ENCODE measurements around the gene MESD.

MESD gene

DNA sequence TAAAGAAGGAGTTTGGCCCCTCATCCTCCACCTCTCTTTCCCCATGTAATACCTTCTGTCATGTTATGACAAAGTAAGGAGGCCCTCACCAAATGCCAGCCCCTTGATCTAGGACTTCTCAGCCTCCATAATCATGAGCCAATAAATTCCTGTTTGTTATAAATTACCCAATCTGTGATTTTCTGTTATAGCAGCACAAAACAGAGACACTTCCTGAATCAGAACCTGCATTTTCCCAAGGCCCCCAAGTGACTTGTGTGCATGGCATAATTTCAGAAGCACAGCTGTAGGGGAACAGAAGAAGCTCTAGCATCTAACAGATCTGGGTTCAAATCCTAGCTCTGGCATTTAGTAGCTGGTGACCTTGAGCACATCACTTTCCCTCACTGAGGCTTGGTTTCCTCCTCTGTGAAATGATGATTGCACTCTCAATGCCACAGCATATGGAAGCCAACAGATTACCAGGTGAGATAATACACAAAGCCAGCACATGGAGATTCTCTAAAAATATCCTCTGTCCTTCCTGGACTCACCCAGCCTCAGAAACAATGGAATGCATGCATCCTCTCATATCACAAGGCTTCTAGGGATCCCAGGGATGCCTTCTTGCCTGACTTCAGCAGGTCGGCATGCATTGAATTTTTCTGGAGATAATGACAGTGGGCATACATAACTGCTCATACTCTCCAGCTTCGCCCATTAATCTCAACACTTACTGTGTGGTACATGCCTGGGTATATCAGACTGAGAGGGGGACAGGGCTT lies 37.4 kb upstream of the MESD start:
- peaks cover 24% of the 10 kb centered on the region for H3K4me1 ChIP-seq (ENCODE audit: insufficient read depth, low read length)

DNA sequence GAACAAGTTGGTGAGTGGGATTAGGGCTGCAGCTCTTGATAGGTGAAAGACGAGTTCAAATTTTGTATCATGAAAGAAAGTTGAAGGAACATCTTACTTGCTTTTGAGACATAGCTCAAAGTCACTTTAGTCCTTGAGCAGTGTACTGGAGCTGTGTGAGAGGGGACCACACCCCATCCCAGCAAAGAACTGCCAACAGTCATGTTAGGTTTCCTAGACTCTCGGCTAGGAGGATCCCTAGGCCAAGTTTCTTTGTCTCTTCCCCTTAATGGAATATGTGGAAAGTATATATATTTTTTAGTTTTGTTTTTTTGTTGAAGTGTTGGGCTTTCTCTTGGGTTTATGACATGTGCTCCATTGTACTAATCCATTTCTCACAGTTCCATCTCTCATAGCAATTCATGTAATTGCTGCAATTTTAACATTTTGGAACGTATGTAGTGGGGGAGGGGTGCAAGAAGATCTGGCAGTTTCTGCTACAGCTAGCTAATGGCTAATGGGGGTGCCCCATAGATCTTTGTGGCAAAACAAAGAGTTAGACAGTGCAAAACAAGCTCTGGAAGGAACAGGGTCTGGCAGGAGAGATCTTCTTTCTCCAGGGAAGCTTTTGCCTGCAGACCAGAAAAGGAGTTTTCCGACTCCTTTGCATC lies 36.2 kb upstream of the MESD start:
- no peaks in the 10 kb centered on the region for H3K36me3 ChIP-seq (ENCODE audit: insufficient read depth, low read length)

More for the DNA sequence above, 37.4 kb upstream of the MESD start:
- 100% methylated on average over 1 of the region's 2 CpGs for WGBS
- Histone ChIP-seq H3K4me3 (ENCODE audit: low read length) (no peak overlapping the region), H3K9ac (ENCODE audit: low read depth, low read length) (no peak overlapping the region), H3K36me3 (ENCODE audit: insufficient read depth, low read length) (no peaks in the 10 kb centered on the region), H3K27ac (ENCODE audit: low read depth, low read length) (no peak overlapping the region), H3K27me3 (ENCODE audit: insufficient read depth, low read length) (no peaks in the 10 kb centered on the region), H3K9me3 (ENCODE audit: insufficient read depth, low read depth, low read length) (no peaks in the 10 kb centered on the region; the same call in 1 of the 2 replicates)

DNA sequence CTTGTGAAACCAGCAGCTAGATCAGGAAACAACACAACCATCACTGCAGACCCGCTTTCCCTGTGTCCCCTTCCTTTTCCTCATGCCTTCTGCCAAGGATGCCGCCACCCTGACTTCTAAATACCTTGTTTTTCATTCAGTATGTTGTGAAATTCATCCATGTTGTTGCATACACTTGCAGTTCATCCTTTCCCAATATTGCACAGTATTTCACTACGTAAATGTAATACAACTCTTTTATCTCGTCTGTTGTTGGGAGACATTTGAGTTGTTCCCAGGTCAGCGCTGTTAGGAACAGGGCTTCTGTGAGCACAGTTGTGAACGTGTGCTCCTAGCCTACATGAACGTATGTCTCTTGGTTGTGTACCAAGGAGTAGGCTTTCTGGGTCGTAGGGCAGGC lies 35.3 kb upstream of the MESD start:
- Histone ChIP-seq H3K4me3 (ENCODE audit: low read length) (no peak overlapping the region), H3K27me3 (ENCODE audit: insufficient read depth, low read length) (no peaks in the 10 kb centered on the region), H3K4me1 (ENCODE audit: insufficient read depth, low read length) (peaks cover 24% of the 10 kb centered on the region), H3K36me3 (ENCODE audit: insufficient read depth, low read length) (no peaks in the 10 kb centered on the region), H3K9ac (ENCODE audit: low read depth, low read length) (no peak overlapping the region), H3K27ac (ENCODE audit: low read depth, low read length) (no peak overlapping the region), H3K9me3 (ENCODE audit: insufficient read depth, low read depth, low read length) (no peaks in the 10 kb centered on the region; the same call in 1 of the 2 replicates)
- 91% methylated on average over 8 of the region's 8 CpGs for WGBS

More for the DNA sequence above, 36.2 kb upstream of the MESD start:
- Histone ChIP-seq H3K4me3 (ENCODE audit: low read length) (no peak overlapping the region), H3K4me1 (ENCODE audit: insufficient read depth, low read length) (peaks cover 24% of the 10 kb centered on the region), H3K9me3 (ENCODE audit: insufficient read depth, low read depth, low read length) (no peaks in the 10 kb centered on the region; the same call in 1 of the 2 replicates), H3K27me3 (ENCODE audit: insufficient read depth, low read length) (no peaks in the 10 kb centered on the region), H3K27ac (ENCODE audit: low read depth, low read length) (no peak overlapping the region), H3K9ac (ENCODE audit: low read depth, low read length) (no peak overlapping the region)
- WGBS = 92% methylated on average over 4 of the region's 4 CpGs

DNA sequence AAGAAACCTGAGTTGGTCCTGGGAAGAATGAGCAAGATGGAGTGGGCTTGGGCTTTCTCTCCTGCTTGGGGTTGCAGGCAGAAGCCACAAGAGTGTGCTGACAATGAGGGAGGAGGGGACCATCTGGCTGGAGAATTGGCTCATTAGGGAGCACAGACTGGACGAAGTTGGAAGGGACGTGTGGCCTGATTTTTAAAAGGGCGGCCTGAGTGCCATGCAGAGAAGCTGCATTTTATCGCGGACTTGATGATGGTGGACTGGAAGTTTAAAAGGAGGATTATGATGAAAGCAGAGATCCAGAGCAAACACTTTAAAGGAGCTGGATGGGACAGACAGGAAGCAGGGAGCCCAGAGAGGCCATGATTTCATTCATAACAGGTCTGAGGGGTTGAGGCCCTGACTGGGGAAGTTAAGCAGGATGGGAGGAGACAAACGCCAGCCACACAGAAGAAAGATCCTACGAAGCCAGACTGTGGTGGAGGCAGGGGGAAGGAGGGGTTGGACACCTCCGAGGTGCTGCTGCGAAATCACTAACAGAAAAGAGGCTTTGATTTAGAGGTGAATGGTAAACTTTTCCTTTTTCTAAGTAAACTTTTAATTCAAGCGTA lies 34.8 kb upstream of the MESD start:
- WGBS = 86% methylated on average over 10 of the region's 10 CpGs
- Histone ChIP-seq H3K9ac (ENCODE audit: low read depth, low read length) (no peak overlapping the region), H3K27ac (ENCODE audit: low read depth, low read length) (no peak overlapping the region), H3K9me3 (ENCODE audit: insufficient read depth, low read depth, low read length) (no peaks in the 10 kb centered on the region), H3K4me1 (ENCODE audit: insufficient read depth, low read length) (peaks cover 24% of the 10 kb centered on the region), H3K36me3 (ENCODE audit: insufficient read depth, low read length) (no peaks in the 10 kb centered on the region), H3K27me3 (ENCODE audit: insufficient read depth, low read length) (no peaks in the 10 kb centered on the region), H3K4me3 (ENCODE audit: low read length) (no peak overlapping the region)

DNA sequence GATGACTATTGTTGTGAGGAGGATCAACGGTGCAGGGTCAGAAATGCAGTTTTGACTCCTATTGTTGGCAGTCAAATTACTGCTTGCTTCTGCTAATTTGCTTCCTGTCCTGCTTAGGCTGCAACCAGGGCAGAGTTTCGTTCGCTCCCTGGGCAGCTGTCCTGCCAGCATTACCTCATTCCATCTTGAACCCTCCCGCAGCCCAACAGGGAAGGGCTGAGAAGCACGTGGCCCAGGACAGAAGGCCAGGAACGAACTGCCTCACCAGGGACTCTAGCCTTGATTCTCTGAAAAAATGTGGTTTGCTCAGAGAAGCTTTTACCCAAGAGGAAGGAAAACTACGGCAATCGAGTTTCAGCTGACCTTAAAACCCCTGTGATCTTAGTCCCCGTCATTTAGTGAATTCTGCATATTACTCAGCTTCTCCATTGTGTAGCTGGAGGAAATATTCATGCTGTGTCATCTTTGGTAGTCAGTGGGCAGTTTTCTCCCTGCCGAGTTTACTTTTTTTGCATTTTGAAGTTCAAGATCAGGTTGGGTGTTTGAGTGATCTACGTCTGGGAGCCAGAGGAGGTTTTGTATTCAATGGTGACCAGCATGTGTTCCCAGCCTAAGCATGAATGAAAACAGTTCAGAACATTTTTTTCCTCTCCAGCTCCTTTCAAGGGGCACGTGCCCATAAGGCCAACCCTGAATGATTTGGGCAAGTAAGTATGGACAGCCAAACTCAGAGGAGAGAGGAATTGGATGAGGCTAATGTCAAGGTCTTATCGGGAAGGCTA lies 34.1 kb upstream of the MESD start:
- Histone ChIP-seq H3K9me3 (ENCODE audit: insufficient read depth, low read depth, low read length) (no peaks in the 10 kb centered on the region), H3K9ac (ENCODE audit: low read depth, low read length) (no peak overlapping the region; the same call in 1 of the 2 replicates), H3K36me3 (ENCODE audit: insufficient read depth, low read length) (no peaks in the 10 kb centered on the region), H3K4me1 (ENCODE audit: insufficient read depth, low read length) (peaks cover 21% of the 10 kb centered on the region), H3K4me3 (ENCODE audit: low read length) (no peak overlapping the region), H3K27me3 (ENCODE audit: insufficient read depth, low read length) (no peaks in the 10 kb centered on the region), H3K27ac (ENCODE audit: low read depth, low read length) (peak overlapping the region; percentile 41)
- 59% methylated on average over 13 of the region's 13 CpGs for WGBS

DNA sequence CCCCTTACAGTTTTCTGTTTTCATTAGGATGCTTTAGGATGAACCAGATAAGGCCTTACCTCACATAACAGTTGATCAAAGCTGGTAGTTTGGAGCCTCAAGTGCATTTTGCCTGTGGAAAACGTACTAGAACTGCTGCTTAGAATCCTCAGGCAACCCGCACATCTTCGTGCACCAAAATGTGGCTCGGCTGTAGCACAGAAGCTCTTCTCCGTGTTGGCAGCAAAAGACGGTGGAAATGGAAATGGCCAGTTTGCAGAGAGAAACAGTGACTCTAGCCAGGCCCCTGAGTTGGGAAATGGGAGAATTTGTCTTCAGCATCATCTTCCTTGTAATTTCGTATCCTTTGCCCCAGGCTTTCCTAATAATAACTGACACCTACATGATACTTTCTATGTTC lies 31.7 kb upstream of the MESD start:
- Histone ChIP-seq H3K27me3 (ENCODE audit: insufficient read depth, low read length) (no peaks in the 10 kb centered on the region), H3K4me3 (ENCODE audit: low read length) (no peak overlapping the region), H3K9ac (ENCODE audit: low read depth, low read length) (no peak overlapping the region), H3K9me3 (ENCODE audit: insufficient read depth, low read depth, low read length) (no peaks in the 10 kb centered on the region), H3K27ac (ENCODE audit: low read depth, low read length) (no peak overlapping the region), H3K36me3 (ENCODE audit: insufficient read depth, low read length) (no peaks in the 10 kb centered on the region), H3K4me1 (ENCODE audit: insufficient read depth, low read length) (peaks cover 17% of the 10 kb centered on the region)
- WGBS = 94% methylated on average over 6 of the region's 7 CpGs

DNA sequence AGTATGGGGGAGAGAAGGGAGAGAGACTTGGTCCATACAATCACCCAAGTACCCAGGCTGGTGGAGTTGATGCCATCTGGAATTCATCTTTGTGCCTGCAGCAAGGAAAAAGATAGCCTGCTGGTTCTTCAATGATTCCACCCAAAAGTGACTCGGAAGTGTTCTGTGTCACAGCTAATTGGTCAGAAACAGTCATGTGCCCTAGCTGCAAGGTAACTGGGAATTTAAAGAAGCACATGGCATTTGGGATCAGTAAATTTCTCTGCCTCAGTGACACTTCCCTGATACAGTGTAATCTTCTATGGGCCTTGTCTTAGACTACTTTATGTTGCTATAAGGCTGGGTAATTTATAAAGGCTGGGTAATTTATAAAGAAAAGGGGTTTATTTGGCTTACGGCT lies 28.6 kb upstream of the MESD start:
- H3K27ac ChIP-seq (ENCODE audit: low read depth, low read length) = no peak overlapping the region
- H3K4me3 ChIP-seq (ENCODE audit: low read length) = no peak overlapping the region
- H3K9ac ChIP-seq (ENCODE audit: low read depth, low read length) = no peak overlapping the region
- no peaks in the 10 kb centered on the region for H3K27me3 ChIP-seq (ENCODE audit: insufficient read depth, low read length)
- no peaks in the 10 kb centered on the region for H3K36me3 ChIP-seq (ENCODE audit: insufficient read depth, low read length)
- H3K4me1 ChIP-seq (ENCODE audit: insufficient read depth, low read length) = 0 out of 2 replicates have a peak, but pooled peaks cover 1% of the 10 kb centered on the region
- WGBS = 91% methylated on average over 2 of the region's 2 CpGs
- no peaks in the 10 kb centered on the region for H3K9me3 ChIP-seq (ENCODE audit: insufficient read depth, low read depth, low read length)

DNA sequence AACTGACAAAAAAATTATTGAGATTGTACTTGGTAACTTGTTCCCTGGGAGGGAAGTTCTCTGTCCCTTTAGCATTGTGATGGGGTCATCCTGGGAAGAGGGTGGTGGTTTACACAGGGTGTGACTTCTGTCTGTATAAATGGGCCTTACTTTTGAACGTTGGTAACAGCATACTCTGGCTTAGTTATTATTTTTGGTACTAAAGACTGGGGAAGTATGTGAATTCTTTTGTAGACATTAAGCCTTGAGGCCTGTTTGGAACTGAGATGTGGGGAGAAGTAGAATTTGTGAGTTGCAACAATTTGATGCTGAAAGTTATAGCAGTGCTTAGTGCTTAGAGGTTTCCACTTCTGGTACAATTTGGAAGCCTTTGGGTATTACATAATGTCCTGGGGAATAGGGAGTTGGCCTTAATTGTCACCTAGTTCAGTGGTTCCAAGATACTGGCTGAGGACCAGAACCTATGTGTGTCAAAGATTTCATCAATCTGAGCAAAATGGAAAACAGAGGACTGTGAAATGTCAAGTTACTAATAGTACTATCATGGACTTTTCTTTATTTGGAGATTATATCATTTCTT lies 27.0 kb upstream of the MESD start:
- Histone ChIP-seq H3K4me3 (ENCODE audit: low read length) (no peak overlapping the region), H3K9me3 (ENCODE audit: insufficient read depth, low read depth, low read length) (no peaks in the 10 kb centered on the region), H3K27me3 (ENCODE audit: insufficient read depth, low read length) (no peaks in the 10 kb centered on the region), H3K36me3 (ENCODE audit: insufficient read depth, low read length) (no peaks in the 10 kb centered on the region), H3K4me1 (ENCODE audit: insufficient read depth, low read length) (no peaks in the 10 kb centered on the region), H3K9ac (ENCODE audit: low read depth, low read length) (no peak overlapping the region), H3K27ac (ENCODE audit: low read depth, low read length) (no peak overlapping the region)
- WGBS = 78% methylated on average over 1 of the region's 1 CpG

DNA sequence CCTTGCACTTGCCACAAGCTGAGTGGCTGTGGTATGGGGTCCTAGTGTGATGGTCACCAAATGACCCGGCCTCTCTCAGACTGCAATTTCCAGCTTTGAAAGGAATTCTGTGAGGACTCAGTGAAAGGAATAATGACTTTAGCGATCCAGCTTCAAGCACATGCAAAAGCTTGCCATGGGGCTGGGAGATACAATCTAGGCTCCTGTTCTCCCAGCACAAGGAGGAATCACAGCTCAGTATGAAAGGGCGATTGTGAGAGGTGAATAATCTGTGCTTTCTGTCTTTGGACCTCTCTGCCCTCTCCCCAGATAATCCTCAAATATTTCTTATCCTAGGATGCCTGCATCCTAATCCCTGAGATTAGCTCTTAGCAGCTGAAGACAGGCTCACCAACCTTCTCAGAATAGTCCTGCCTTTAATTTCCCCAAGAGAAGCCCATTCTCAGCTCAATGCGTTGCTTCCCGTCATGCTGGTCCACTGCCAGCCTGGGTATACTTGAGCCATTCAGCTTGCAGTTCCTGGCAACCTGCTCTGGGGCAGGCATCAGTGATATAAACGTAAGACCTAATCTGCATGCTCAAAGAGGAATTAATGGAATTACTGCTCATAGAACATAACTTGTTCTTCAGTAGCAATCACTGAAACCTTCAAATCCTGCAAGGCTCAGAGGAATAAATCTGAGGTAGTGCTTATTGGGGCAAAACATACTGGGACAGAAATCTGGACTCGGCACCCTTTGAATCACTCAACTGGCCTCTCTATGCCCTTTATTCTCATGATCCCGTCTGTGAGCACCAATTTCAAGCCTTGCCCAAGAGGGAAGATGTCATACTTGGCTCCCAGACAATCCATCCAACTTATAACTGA lies 26.2 kb upstream of the MESD start:
- H3K27me3 ChIP-seq (ENCODE audit: insufficient read depth, low read length) = no peaks in the 10 kb centered on the region
- 86% methylated on average over 8 of the region's 8 CpGs for WGBS
- H3K4me3 ChIP-seq (ENCODE audit: low read length) = no peak overlapping the region
- no peak overlapping the region for H3K27ac ChIP-seq (ENCODE audit: low read depth, low read length)
- H3K9me3 ChIP-seq (ENCODE audit: insufficient read depth, low read depth, low read length) = no peaks in the 10 kb centered on the region
- H3K9ac ChIP-seq (ENCODE audit: low read depth, low read length) = no peak overlapping the region
- H3K36me3 ChIP-seq (ENCODE audit: insufficient read depth, low read length) = no peaks in the 10 kb centered on the region
- H3K4me1 ChIP-seq (ENCODE audit: insufficient read depth, low read length) = no peaks in the 10 kb centered on the region

DNA sequence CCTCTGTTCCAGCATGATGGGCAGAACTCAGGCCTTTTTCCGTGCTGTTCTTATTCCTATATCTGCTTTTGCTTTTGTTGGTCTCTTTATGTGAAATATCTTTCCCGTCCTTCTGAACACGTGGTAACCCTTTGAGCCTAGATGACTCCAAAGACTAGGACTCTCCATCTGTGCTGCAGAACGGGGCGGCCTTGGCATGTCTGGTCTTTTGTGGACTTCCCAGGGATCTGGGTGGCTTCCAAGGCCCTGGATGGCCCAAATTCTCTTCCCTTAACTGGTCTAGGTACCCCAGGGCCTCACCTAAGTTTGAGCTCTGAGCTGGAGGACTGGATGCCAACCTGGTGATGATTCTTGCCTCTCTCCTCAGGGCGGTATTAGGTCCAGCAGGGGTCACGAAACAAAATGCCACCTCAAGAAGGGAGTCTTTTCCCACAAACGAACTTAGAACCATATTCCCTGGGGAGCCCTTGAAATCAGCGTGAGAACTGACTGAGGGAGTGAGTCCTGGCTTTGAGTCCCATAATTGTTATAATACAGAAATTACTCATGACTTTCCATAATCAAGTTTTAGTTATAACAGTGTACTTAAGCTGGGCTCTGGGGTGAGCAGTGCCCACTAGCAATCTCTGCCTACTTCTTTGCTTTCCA lies 25.0 kb upstream of the MESD start:
- Histone ChIP-seq H3K9me3 (ENCODE audit: insufficient read depth, low read depth, low read length) (no peaks in the 10 kb centered on the region), H3K27me3 (ENCODE audit: insufficient read depth, low read length) (no peaks in the 10 kb centered on the region), H3K4me1 (ENCODE audit: insufficient read depth, low read length) (no peaks in the 10 kb centered on the region), H3K36me3 (ENCODE audit: insufficient read depth, low read length) (no peaks in the 10 kb centered on the region), H3K9ac (ENCODE audit: low read depth, low read length) (no peak overlapping the region), H3K27ac (ENCODE audit: low read depth, low read length) (no peak overlapping the region), H3K4me3 (ENCODE audit: low read length) (no peak overlapping the region)
- WGBS = 96% methylated on average over 9 of the region's 9 CpGs

All from HUES64 (cell line).